Fibroblast of lung (primary cell): ENCODE results near the gene GLIS1. TPM values are rescaled to one million over a fixed set of nuclear protein-coding genes. Genes with fewer than 3 reads are reported as not detected.

Source experiments
- DNase-seq, 2 donors: peaks; one replicate each; pipeline versions ENCODE4 v3.0.0 to v3.0.0-alpha.2; 2010; ENCODE audit warnings: low read depth in 2 of 2
- H2AFZ ChIP-seq: 2 replicates; pipeline ENCODE4 v1.5.1; 2012; ENCODE audit warnings: low read length, control low read depth, inconsistent platforms
- H3K27ac ChIP-seq: 2 replicates; pipeline ENCODE4 v1.5.1; 2011; ENCODE audit warnings: low read length, control low read depth; ENCODE audit not compliant: insufficient read depth
- H3K27me3 ChIP-seq: 2 replicates; pipeline ENCODE4 v1.5.1; 2011; ENCODE audit warnings: mild to moderate bottlenecking, low read length; ENCODE audit not compliant: control insufficient read depth, insufficient read depth
- H3K36me3 ChIP-seq: 2 replicates; pipeline ENCODE4 v1.5.1; 2011; ENCODE audit warnings: low read length; ENCODE audit not compliant: control insufficient read depth, insufficient read depth
- H3K4me1 ChIP-seq: 2 replicates; pipeline ENCODE4 v1.5.1; 2011; ENCODE audit warnings: low read length; ENCODE audit not compliant: control insufficient read depth, insufficient read depth; ENCODE audit errors: extremely low read depth
- H3K4me2 ChIP-seq: 2 replicates; pipeline ENCODE4 v1.5.1; 2011; ENCODE audit warnings: low read length, control low read depth; ENCODE audit not compliant: insufficient read depth; ENCODE audit errors: extremely low read depth
- H3K4me3 ChIP-seq, 4 experiments: fragments of 200-600 bp in 1 of 4; sonication (generic) in 1 of 4; replicated peaks in 1 of 4; 2 replicates each; pipeline ENCODE4 v1.5.1; 2011 to 2016; ENCODE audit warnings: low read length in 4 of 4, low read depth in 3 of 4, mild to moderate bottlenecking in 3 of 4, control low read depth in 2 of 4, inconsistent platforms in 1 of 4, mixed read lengths in 1 of 4; ENCODE audit not compliant: insufficient read depth in 1 of 4; ENCODE audit errors: control extremely low read depth in 1 of 4
- H3K79me2 ChIP-seq: 2 replicates; pipeline ENCODE4 v1.5.1; 2012; ENCODE audit warnings: mild to moderate bottlenecking, low read length, inconsistent platforms; ENCODE audit not compliant: control insufficient read depth, insufficient read depth
- H3K9ac ChIP-seq: 2 replicates; pipeline ENCODE4 v1.5.1; 2011; ENCODE audit warnings: mild to moderate bottlenecking, low read length, control low read depth; ENCODE audit not compliant: insufficient read depth
- H3K9me3 ChIP-seq: 2 replicates; pipeline ENCODE4 v1.5.1; 2012; ENCODE audit warnings: low read depth, low read length; ENCODE audit not compliant: control insufficient read depth, insufficient read depth
- H4K20me1 ChIP-seq: 2 replicates; pipeline ENCODE4 v1.5.1; 2011; ENCODE audit warnings: low read length; ENCODE audit not compliant: control insufficient read depth, insufficient read depth; ENCODE audit errors: extremely low read depth
- CTCF ChIP-seq, 2 donors: IDR thresholded peaks in 1 of 2; conservative IDR thresholded peaks in 1 of 2; 1 replicate in 1 of 2; 2 replicates in 1 of 2; pipeline ENCODE4 v1.5.1; 2011 to 2012; ENCODE audit warnings: low read length in 2 of 2, control low read depth in 1 of 2, inconsistent platforms in 1 of 2, low read depth in 1 of 2, mild to moderate bottlenecking in 1 of 2
- EZH2 ChIP-seq: IDR thresholded peaks from 2 replicates; pipeline ENCODE4 v1.5.1; 2012; ENCODE audit warnings: low read length, control low read depth, mild to moderate bottlenecking; ENCODE audit errors: missing control alignments
- polyA plus RNA-seq, 2 donors: library from polyadenylated mRNA; depleted of rRNA in 1 of 2; stranded (reverse) in 1 of 2; unstranded in 1 of 2; fragments of >200 nt; gene quantifications; 2 replicates each; pipeline ENCODE4 v1.2.1, GENCODE V29; 2011 to 2012; ENCODE audit warnings: missing spikeins in 1 of 2
- total RNA-seq: library from RNA; depleted of rRNA; stranded (reverse); fragments of >200 nt; gene quantifications from 2 replicates; pipeline ENCODE4 v1.2.1, GENCODE V29; 2014

Gene GLIS1
- total and polyA plus RNA-seq, 2 donors (not counting 1 experiment from before 2014, with no cell fraction given) = under 0.01 to 0.05 TPM

GRCh38 chr1:53654216-53655210, 84.5 kb downstream of the GLIS1 start:
- TF ChIP-seq EZH2 (no peak), CTCF (conservative IDR thresholded peaks at IDR 0.05 in 1 of 2, IDR thresholded peaks at IDR 0.05 in 1 of 2; ENCODE audit: low read depth in 1 of 2, low read length in 2 of 2) (no peak)
- Histone ChIP-seq H3K4me1 (peaks cover 4% of the 10 kb centered on the region), H3K27me3 (peaks cover 3% of the 10 kb centered on the region), H3K79me2 (no peaks in the 10 kb centered on the region), H3K4me3 (no peak overlapping the region), H3K4me2 (no peak overlapping the region), H3K9me3 (no peaks in the 10 kb centered on the region), H3K36me3 (no peaks in the 10 kb centered on the region), H4K20me1 (no peaks in the 10 kb centered on the region), H3K27ac (no peak overlapping the region), H3K9ac (no peak overlapping the region), H2AFZ (no peak overlapping the region)
- DNase-seq = peak; percentile 54 to 83

GRCh38 chr1:53653631-53654030, 85.3 kb downstream of the GLIS1 start:
- DNase-seq = no peak
- Histone ChIP-seq H3K4me3 (no peak overlapping the region), H3K79me2 (no peaks in the 10 kb centered on the region), H3K4me1 (peaks cover 4% of the 10 kb centered on the region), H3K4me2 (no peak overlapping the region), H3K36me3 (no peaks in the 10 kb centered on the region), H3K9ac (no peak overlapping the region), H4K20me1 (no peaks in the 10 kb centered on the region), H3K27me3 (peaks cover 3% of the 10 kb centered on the region), H3K9me3 (no peaks in the 10 kb centered on the region), H3K27ac (no peak overlapping the region), H2AFZ (no peak overlapping the region)
- TF ChIP-seq CTCF (conservative IDR thresholded peaks at IDR 0.05 in 1 of 2, IDR thresholded peaks at IDR 0.05 in 1 of 2; ENCODE audit: low read depth in 1 of 2, low read length in 2 of 2) (no peak), EZH2 (no peak)

GRCh38 chr1:53653200-53653575, 85.8 kb downstream of the GLIS1 start:
- no peaks in the 10 kb centered on the region for H3K9me3 ChIP-seq
- no peak overlapping the region for H3K4me2 ChIP-seq
- H4K20me1 ChIP-seq = no peaks in the 10 kb centered on the region
- H3K27me3 ChIP-seq = peaks cover 3% of the 10 kb centered on the region
- no peak for TF ChIP-seq EZH2
- no peak for TF ChIP-seq CTCF (conservative IDR thresholded peaks at IDR 0.05 in 1 of 2, IDR thresholded peaks at IDR 0.05 in 1 of 2; ENCODE audit: low read depth in 1 of 2, low read length in 2 of 2)
- no peak overlapping the region for H3K4me3 ChIP-seq
- H2AFZ ChIP-seq = no peak overlapping the region
- H3K79me2 ChIP-seq = no peaks in the 10 kb centered on the region
- no peak for DNase-seq
- H3K36me3 ChIP-seq = no peaks in the 10 kb centered on the region
- peaks cover 4% of the 10 kb centered on the region for H3K4me1 ChIP-seq
- H3K27ac ChIP-seq = no peak overlapping the region
- H3K9ac ChIP-seq = no peak overlapping the region
